HG02973 (cell line): Measurements from ENCODE around the gene KIF13A.
"Not testable (repeated sequence)": the region's sequence is repeated elsewhere in the genome, so short reads cannot be mapped to it uniquely, and the experiment has no call there.

Experiments used
- ATAC-seq: cut with Tn5 transposase; IDR thresholded peaks from one replicate; pipeline ENCODE4 v1.9.1; 2021; ENCODE audit warnings: moderate library complexity; ENCODE audit not compliant: unreplicated experiment

The KIF13A gene

DNA sequence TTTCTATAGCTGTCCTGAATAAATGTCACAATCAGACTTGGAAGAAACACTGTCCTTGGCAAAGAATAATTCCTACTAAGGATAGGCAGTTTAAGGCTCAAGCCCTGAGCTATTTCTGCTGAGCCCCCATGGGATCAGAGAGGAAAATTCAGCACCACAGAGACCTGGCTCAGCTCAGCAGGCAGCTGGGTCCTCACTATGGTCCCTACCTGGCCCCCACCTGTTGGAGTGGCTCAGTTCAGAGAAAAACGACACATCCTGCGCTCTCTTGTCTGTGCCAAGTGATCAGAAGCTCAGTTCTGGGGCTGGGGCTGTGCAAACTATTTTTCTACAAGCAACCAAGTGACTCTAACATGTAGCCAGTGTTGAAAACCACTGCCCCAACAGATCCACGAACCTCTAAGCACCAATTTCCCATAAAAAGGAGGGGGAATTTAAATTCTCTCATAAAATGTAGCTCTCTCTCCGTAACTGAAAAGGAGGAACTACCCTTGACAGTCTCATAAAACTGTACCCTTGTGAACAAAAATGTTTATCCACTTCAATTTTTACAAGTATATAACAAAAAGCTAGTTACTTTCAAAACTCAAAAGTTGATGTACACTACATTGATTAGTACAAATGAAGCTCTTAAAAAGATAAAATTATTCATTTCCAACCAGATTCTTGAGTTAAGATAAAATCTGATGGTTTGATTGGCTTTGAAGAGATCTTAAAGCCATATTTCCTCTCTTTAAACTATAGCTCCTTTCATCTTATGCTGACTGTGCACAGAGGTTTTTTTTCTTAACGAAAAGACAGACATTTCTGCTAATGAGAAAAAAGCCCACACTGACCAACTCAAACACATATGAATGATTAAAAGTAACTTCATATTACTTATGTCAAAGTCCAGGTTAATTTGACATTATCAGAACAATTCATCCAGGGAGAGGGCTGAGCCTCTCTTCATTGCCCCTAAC lies 52.0 kb downstream of the KIF13A start:
- no peak for ATAC-seq

DNA sequence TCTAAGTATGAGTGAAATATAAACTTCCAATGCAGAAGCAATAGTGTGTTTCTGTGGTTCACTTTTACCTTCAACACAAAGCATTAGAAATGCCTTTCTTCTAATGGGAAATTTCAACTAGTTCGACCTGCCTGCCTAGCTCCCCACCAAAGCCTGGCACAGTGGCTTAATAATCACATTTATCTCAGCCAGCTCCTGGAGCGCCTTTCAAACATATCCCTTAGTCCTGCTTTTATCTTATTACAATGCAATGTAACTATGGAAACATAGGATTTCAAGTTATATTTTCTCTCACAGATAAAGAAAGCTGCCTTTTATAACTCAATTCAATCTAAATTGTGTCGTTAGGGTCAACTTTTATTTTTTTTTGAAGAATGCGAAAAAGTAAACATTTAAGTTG lies 53.7 kb downstream of the KIF13A start:
- ATAC-seq, result no peak

DNA sequence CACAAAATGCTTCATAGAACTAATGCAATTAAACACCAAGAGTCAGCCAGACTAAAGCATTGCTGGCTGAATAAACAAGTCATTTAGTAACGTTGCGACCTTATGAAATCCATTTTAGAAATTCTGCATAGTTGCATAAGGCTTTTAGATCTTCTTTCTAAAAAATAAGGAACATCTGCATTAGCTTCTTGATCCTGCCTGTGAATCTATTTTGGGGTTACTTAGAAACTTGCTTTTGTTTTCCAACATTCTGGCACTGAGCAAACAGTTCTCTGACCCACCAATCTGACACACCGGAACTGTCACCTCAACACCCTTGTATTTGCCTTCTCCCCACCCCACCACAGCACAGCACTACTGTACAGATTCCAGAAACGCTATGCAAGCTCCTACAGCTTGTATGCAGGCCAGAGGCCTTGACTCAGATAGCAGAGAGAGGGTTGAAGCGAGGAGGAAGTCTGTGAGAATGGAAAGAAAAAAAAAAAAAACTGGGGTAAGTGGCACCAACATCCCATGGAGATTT lies 55.0 kb downstream of the KIF13A start:
- ATAC-seq, result no peak

DNA sequence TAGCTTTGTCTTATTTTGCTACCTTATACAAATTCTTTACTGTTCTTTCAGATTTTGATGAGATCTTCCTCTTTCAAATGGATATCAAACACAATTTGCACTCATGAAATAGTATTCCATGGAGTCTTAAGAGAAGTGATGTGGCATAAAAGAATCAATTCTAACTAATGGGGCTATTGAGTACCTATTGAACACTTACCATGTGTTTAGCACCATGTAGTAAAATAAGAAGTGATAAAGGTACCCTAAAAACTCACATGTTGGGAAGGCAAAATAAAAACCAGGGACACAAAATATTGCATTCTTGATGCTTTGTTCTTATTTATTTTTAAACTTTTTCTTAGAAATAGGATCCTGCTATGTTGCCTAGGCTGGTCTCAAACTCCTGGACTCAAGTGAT lies 56.2 kb downstream of the KIF13A start:
- ATAC-seq, result no peak

DNA sequence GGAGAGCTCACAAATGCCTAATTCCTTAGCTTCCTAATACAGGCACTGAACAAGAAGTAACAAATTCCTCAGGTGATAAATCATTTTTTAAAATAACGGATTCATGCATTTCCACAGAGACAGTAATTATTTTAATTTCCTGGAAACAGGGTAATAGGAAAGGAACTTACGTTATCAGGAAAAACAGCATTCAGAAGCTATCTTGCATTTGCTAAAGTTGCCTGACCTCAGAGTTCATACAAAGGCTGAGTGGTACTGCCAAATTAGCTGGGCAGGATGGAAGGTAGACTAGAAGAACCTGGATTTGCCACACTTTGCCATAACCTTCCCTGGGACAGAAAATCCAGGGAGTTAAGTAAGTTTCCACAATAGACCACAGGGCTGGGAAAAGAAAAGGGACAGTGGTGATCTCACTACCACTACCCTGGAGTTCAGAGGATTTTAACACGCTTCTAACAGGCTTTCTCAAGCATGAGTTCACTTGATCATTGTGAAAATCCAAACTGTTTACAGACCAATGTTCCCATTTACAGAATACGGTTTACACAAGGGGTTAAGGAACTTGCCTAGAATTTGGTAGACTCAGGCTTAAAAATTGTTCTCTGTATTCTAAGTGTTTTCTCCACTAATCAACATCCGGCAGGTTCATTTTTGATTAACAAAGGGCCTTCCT lies 57.0 kb downstream of the KIF13A start:
- no peak for ATAC-seq

DNA sequence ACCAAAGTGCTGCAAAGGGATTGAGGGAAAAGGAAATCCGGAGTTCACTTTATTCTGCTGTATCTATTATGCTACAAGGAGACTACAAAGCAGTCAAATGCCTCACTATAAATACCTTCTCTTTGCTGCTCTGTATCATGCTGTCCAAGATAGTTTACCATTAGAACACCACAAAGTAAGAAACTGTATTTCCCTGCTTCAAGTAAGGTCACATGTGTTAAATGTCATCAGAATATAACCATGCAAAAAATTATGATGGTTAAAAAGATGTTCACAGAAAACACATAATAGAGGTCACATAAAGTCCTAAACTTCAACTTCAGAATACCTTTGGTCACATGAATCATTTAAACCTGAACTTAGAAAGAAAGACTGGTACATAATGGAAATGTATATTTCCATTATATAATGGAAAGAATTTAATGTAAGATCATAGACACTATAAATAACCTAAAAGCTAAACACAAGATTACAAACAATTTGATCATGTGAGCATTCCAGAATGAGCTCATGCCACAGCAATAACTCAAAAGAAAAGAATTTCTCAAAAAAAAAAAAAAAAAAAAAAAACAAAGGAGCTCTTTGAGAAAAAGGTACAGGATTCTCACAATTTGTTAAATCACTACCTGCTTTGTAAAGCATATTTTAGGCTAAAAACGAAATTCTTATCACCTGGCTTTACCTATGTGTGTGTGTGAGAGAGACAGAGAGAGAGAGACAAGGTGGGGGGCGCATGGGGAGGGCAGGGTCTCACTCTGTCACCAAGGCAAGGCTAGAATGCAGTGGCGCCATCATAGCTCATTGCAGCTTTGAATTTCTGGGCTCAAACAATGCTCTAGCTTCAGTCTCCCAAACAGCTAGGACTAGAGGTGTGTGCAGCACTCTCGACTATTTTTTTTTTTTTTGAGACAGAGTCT lies 58.7 kb downstream of the KIF13A start:
- no peak for ATAC-seq

DNA sequence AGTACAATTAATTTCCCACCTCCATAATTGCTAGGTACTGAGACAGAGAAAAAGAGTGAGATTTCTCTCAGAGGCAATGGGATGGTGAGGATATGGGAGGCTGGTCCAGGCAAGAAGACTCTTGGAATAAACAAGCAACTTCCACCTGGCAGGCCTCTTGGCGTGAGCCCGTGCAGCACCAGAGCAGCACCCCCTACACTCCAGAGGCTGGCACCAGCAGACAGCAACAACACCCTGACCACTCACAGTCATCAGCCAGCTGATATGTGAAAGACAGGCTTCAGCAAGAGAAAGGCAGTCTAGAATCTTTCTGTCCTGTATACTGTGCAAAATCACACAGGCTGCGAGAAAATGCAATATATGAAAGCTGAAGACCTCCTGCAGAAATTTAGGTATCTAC lies 59.7 kb downstream of the KIF13A start:
- ATAC-seq, result no peak

DNA sequence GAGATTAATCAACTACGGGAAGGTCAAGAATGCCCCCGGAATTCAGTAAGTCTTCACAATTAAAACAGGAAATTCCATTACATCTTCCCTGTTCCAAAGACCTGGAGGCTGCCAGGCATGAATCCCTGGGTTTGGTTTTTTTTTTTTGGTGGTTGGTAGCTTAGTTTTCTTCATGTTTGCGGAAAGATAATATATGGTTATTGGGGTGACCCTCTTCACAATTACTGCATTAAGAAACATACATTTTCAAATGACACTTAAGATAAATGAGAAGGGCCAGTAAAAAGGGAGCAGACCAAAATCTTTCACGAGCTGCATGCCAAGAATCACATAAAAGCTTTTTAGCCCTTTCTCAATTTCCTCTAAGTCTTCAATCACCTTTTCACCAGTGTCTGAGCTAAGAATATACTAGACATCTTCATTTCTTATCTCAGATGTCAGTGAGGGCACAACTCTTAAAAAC lies 64.0 kb downstream of the KIF13A start:
- no peak for ATAC-seq

DNA sequence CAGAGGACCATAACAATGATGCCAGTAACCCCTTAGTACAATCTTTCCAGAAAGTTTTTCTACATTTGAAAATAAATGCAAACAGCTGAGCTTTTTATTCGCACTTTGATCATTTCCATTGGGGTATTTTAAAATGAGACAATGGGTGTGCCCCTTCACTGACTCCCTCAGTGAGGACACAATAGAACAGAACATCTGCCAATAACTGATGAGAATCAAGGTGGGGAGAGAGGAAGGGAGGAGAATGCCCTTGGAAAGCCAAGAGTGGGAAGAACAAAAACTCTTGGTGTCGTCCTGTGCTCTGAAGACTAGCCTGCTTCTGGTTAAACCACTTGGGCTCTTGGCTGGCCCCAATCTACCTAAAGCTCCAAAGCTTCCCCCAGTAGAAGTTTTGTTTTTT lies 66.0 kb downstream of the KIF13A start:
- no peak for ATAC-seq

DNA sequence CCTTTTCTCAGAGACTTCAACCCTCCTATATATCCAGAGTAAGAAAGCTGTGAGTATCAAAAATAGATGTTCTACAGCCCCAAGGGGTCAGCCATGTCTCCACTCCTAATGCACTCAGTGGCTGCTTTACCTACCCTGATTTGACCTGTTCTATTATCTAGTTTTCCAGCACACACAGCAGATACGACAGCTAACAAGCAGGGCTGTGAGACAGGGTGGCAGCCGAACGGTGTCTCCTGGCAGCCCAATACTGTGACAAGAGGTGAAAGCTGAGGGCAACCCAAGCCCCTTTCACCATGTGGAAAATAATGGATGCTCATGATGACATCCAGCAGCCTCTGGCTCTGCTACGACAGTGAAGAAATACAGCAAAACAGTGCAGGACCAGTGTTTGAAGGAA lies 67.9 kb downstream of the KIF13A start:
- no peak for ATAC-seq

DNA sequence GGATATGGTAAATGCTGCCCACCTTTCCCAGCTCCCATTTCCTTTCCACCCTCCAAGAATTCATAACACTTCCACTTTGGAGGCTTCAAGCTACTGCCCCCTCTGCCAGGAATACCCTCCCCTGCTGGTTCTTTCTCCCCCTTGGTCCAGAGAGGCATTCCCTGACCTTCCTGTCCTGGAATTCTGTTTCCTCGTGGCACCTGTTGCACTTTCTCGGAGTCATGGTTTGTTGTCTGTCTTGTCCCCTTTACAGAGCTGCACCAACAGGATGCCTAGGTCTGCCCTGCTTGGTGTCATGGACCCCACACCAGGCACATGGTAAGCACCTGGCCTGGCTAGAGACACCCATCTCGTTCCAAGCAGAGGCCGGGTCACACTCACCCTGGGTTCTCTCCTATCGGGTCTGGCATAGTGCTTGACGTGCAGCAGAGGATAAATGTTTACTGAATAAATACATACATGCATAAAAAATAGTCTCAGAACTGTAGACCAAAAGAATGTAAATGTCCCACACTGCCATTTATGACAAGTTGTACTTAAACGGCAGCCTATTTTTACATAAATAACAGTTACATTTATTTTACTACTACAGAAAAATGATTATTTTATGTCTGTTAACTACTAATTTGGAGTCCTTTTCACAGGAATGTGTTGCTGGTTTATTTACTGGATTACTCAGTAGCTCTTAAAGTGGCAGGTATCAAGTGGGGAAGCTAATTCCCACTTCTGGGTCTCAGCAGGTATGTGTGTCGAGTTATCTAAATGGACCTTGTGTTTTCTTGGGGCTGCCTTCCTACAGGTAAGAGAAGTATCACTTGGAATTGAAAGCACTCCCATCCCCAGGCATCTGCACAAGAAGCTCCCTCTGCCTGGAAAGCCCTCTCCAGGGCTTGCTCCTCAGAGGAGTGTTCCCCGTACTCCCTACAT lies 69.3 kb downstream of the KIF13A start:
- no peak for ATAC-seq

DNA sequence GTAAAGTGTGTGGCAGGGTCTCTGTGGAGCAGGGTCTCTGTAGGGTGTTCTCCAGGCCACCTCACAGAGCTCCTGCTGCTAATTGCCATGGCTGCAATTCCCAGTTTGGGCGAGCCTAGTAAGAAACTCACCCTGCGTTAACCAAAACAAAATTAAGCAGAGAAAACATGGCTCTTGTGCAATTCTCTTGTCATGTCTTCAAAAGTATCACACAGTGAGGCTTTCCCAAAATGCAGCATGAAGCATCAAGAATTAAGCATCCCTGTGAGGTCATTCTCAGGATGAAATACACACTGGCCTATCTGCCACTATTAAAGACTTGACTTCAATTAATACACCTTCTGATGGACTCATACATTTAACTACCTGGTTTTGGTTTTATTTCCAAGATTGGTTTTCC lies 72.8 kb downstream of the KIF13A start:
- no peak for ATAC-seq

DNA sequence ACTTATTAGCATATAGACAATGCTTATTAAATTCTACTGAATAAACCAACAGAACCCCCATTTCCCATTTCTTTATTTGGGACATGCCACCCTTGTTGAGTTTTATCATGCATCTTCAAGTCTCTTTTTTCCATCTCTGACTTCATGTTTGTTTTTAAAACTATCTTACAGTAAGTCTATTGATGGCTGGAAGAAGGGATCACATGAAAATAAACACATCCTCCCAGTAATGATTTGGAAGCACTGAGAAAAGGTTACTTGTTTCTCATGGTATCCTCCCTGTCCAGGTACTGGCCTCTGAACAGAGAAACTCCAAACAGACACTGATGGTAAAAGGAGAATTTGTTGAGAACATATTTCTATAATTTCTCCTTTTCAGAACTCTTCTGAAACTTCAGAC lies 74.9 kb downstream of the KIF13A start:
- ATAC-seq, result no peak

DNA sequence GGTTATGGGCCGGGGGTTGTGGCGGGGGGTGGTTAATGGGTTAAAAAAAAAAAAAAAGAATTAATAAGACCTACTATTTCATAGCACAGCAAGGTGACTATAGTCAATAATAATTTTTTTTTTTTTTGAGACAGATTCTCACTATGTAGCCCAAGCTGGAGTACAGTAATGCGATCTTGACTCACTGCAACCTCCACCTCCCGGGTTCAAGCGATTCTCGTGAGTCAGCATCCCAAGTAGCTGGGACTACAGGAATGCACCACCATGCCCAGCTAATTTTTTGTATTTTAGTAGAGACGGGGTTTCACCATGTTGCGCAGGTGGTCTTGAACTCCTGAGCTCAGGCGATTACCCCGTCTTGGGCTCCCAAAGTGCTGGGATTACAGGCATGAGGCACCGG lies 75.8 kb downstream of the KIF13A start:
- not testable (repeated sequence) for ATAC-seq

DNA sequence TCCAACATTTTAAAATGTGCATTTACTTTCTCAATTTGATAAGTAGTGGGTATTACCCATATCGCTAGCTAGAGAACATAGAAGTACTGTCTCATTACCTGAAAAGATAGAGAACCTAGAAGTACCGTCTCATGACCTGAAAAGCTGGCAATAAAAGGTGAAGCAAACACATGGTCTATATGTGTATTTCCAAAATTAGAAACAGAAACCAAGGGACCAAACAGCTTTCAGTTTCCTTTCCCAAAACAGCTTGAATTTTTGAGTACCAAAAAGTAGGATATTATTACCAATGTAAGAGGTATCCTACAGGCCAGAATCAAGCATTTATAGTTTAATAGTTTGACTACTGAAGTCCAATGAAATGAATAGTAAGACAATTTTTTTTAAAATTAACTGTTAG lies 77.2 kb downstream of the KIF13A start:
- no peak for ATAC-seq

DNA sequence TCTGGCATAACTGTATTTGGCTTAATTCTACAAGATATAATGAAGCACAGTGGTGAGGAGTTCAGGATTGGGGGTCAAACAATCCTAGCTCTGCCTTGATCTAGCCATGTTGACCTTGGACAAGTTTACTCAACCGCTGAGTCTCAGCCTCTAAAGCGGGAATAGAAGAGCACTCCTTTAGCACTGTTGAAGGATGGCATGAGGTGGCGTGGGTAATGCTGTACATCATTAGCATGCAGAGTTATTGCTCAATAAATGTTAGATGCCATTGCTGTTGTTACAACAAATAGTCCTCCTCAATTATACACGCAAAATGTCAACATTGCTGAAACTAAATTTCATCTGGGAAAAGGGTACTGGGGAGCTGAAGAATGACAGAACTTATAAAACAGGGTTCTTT lies 78.6 kb downstream of the KIF13A start:
- no peak for ATAC-seq

DNA sequence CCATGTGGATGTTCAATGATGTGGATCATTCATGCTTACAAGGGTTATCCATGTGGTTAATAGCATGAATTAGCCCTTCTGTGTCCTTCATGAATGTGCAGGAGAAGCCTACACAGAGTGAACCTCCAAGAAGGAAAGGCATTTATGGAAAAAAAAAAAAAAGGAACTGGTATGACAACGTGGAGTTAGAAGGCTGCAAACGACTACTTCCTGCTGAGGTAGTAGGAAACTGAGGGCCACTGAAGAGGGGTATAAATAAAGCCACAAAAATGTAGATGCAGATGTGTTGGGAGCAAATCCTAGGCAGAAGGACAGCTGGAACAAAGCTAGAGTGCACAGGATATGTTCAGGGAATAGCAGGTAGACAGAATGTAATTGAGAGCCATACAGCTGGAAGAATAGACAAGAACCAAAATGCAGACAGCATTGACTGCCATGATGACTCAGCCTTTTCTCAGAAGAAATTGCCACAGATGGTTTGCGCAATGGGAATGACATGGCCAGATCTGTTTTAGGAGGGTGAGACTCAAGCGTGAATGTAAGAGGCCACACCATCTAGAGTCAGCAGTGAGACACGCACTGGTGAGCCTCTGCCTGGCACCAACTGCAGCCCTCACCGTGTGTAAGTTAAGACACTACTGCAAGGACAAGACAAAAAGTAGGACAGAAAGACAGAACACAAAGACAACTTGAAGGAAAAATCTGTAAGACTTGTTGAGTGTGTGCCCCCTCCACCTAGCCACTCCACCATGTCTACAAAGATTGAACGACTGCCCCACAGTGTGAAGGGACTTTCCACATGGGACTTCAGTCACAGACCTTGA lies 79.8 kb downstream of the KIF13A start:
- no peak for ATAC-seq

DNA sequence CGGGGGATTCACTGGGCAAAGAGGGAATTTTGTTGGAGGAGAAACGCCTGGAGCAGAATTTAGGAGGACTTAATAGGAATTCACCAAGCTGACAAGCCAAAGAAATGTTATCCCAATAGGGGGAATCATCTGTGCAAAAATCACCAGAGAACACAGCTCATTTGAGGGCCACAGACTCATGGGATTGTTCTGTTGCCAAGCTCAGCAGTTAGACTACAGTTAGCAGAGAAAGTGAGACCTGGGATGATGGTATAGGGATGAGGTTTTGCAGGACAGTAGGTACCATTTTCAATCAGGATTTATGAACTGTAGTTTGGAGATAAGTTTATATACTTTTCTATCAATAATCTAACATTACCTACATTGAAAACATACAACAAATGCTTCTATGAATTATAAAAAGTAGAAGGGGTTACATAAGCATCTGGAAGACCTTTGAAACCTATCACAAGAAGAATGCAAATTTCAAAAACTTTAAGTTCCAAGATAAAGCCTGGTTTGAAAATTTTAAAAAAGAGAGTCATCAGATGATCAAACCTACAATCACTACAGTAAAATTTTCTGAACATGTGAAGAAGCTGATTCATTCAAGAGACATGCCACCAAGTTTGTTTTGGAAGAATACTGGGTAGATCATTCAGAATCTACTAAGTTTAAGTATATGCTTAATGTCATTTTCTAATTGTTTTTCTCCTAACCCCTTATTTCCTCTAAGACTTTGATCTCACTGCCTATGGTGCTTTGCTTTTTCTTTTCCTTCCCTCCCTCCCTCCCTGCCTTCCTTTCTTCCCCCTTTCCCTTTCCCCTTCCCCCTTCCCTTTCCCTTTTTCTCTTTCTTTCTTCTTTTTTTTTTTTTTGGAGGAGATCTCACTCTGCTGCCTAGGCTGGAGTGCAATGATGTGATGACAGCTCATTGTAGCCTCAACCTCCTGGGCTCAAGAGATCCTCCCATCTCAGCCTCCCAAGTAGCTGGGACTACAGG lies 81.5 kb downstream of the KIF13A start:
- no peak for ATAC-seq
